Measurements from ENCODE around the gene GRM1. TPM values are rescaled to one million over a fixed set of nuclear protein-coding genes. Genes with fewer than 3 reads are reported as not detected.
A peak's percentile ranks its signal among the peaks of the same experiment; 100 is the strongest.

The GRM1 gene
- total and polyA plus RNA-seq, 4 donors: 0.02 to 0.12 (median 0.06) TPM

GRCh38 chr6:146040360-146040759 is 11.5 kb downstream of the GRM1 start:
- ATAC-seq (ENCODE audit: insufficient read depth, low FRiP score): no peak
- no peaks in the 10 kb centered on the region for H3K4me1 ChIP-seq (ENCODE audit: control insufficient read depth in 5 of 5, insufficient read depth in 5 of 5, low read length in 5 of 5)
- no peak overlapping the region for H3K9ac ChIP-seq (ENCODE audit: insufficient read depth in 1 of 2, low read length in 2 of 2)
- H3K36me3 ChIP-seq (ENCODE audit: control insufficient read depth in 4 of 4, insufficient read depth in 4 of 4, low read length in 4 of 4): no peaks in the 10 kb centered on the region
- TF ChIP-seq, protein P1, sequence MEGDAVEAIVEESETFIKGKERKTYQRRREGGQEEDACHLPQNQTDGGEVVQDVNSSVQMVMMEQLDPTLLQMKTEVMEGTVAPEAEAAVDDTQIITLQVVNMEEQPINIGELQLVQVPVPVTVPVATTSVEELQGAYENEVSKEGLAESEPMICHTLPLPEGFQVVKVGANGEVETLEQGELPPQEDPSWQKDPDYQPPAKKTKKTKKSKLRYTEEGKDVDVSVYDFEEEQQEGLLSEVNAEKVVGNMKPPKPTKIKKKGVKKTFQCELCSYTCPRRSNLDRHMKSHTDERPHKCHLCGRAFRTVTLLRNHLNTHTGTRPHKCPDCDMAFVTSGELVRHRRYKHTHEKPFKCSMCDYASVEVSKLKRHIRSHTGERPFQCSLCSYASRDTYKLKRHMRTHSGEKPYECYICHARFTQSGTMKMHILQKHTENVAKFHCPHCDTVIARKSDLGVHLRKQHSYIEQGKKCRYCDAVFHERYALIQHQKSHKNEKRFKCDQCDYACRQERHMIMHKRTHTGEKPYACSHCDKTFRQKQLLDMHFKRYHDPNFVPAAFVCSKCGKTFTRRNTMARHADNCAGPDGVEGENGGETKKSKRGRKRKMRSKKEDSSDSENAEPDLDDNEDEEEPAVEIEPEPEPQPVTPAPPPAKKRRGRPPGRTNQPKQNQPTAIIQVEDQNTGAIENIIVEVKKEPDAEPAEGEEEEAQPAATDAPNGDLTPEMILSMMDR (IDR thresholded peaks at IDR 0.05; ENCODE audit: control extremely low read depth, extremely low read depth): no peak
- no peak overlapping the region for H3K4me3 ChIP-seq
- peaks cover 0 to 11% (median 3%) of the 10 kb centered on the region in 4 donors for H3K9me3 ChIP-seq (ENCODE audit: control insufficient read depth in 4 of 4, insufficient read depth in 3 of 4, low read length in 3 of 4)
- no peaks in the 10 kb centered on the region for H3K27me3 ChIP-seq (ENCODE audit: control insufficient read depth in 3 of 3, insufficient read depth in 3 of 3, low read length in 2 of 3)
- WGBS, 2 donors: 89 to 92% methylated on average over 1 of the region's 1 CpG
- DNase-seq: no peak
- H3K27ac ChIP-seq (ENCODE audit: low read depth in 1 of 2, low read length in 1 of 2): no peak overlapping the region

DNA sequence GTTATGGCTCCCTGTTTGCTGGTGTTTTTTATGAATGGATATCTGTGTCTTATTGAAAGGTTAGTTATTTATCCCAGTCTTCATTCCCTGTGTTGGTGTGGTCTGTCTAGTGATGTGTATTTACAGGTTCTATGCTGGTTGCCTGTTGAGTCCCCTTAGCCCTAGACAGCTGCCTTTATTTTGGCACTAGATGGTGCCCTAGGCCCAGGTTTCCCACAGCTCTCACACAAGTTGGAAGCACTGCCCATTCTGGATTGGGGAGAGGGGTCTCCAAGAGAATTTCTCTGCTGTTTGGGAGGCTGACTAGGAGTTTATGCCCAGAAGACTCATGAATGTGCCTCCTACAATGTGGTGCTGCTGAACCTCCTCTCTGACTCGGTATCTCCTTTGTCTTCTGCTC is 12.4 kb downstream of the GRM1 start:
- DNase-seq: peak in 2 of 3 donors; percentile 1 to 5
- H3K27ac ChIP-seq (ENCODE audit: low read depth in 1 of 2, low read length in 1 of 2): no peak overlapping the region
- H3K9ac ChIP-seq (ENCODE audit: insufficient read depth in 1 of 2, low read length in 2 of 2): no peak overlapping the region
- H3K4me1 ChIP-seq (ENCODE audit: control insufficient read depth in 5 of 5, insufficient read depth in 5 of 5, low read length in 5 of 5): no peaks in the 10 kb centered on the region
- H3K4me3 ChIP-seq: no peak overlapping the region
- peaks cover 0 to 11% (median 3%) of the 10 kb centered on the region in 4 donors for H3K9me3 ChIP-seq (ENCODE audit: control insufficient read depth in 4 of 4, insufficient read depth in 3 of 4, low read length in 3 of 4)
- 39 to 43% methylated on average over 1 of the region's 1 CpG for WGBS, 2 donors
- H3K27me3 ChIP-seq (ENCODE audit: control insufficient read depth in 3 of 3, insufficient read depth in 3 of 3, low read length in 2 of 3): no peaks in the 10 kb centered on the region
- TF ChIP-seq, protein P1 (IDR thresholded peaks at IDR 0.05; ENCODE audit: control extremely low read depth, extremely low read depth): no peak
- ATAC-seq (ENCODE audit: insufficient read depth, low FRiP score): no peak
- H3K36me3 ChIP-seq (ENCODE audit: control insufficient read depth in 4 of 4, insufficient read depth in 4 of 4, low read length in 4 of 4): no peaks in the 10 kb centered on the region

GRCh38 chr6:146047371-146047770 is 18.5 kb downstream of the GRM1 start:
- DNase-seq (no peak), ATAC-seq (ENCODE audit: insufficient read depth, low FRiP score) (no peak)
- no peak overlapping the region for H3K4me3 ChIP-seq
- H3K27me3 ChIP-seq (ENCODE audit: control insufficient read depth in 3 of 3, insufficient read depth in 3 of 3, low read length in 2 of 3): no peaks in the 10 kb centered on the region
- H3K27ac ChIP-seq (ENCODE audit: low read depth in 1 of 2, low read length in 1 of 2): no peak overlapping the region
- WGBS, 2 donors: 64 to 69% methylated on average over 2 of the region's 2 CpGs
- TF ChIP-seq, protein P1 (IDR thresholded peaks at IDR 0.05; ENCODE audit: control extremely low read depth, extremely low read depth): no peak
- no peaks in the 10 kb centered on the region for H3K4me1 ChIP-seq (ENCODE audit: control insufficient read depth in 5 of 5, insufficient read depth in 5 of 5, low read length in 5 of 5)
- H3K9ac ChIP-seq (ENCODE audit: insufficient read depth in 1 of 2, low read length in 2 of 2): no peak overlapping the region
- H3K9me3 ChIP-seq (ENCODE audit: control insufficient read depth in 4 of 4, insufficient read depth in 3 of 4, low read length in 3 of 4): peaks cover 0 to 4% (median 0%) of the 10 kb centered on the region in 4 donors
- no peaks in the 10 kb centered on the region for H3K36me3 ChIP-seq (ENCODE audit: control insufficient read depth in 4 of 4, insufficient read depth in 4 of 4, low read length in 4 of 4)

DNA sequence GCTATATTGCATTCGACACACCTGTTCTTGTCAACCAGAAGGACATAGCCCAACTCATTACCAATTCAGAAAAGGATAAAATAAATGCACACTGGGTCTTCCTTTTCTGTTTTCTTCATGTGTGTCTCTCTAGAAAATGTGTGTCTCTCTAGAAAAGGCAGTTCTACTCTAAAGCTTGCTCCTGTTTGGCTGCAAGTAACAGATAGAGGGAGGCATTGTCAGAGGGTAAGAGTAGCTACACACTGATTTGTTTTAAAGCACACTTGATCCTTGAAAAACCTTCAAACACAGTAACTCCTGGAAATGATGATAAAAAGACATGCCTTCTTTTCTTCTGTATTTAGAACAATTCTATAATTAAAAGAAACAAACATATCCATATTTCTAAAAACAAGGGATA is 21.3 kb downstream of the GRM1 start:
- Histone ChIP-seq H3K36me3 (ENCODE audit: control insufficient read depth in 4 of 4, insufficient read depth in 4 of 4, low read length in 4 of 4) (no peaks in the 10 kb centered on the region), H3K27me3 (ENCODE audit: control insufficient read depth in 3 of 3, insufficient read depth in 3 of 3, low read length in 2 of 3) (no peaks in the 10 kb centered on the region), H3K4me1 (ENCODE audit: control insufficient read depth in 5 of 5, insufficient read depth in 5 of 5, low read length in 5 of 5) (no peaks in the 10 kb centered on the region), H3K4me3 (no peak overlapping the region), H3K9me3 (ENCODE audit: control insufficient read depth in 4 of 4, insufficient read depth in 3 of 4, low read length in 3 of 4) (peaks cover 0 to 4% (median 0%) of the 10 kb centered on the region in 4 donors), H3K27ac (ENCODE audit: low read depth in 1 of 2, low read length in 1 of 2) (no peak overlapping the region), H3K9ac (ENCODE audit: insufficient read depth in 1 of 2, low read length in 2 of 2) (no peak overlapping the region)
- TF ChIP-seq, protein P1 (IDR thresholded peaks at IDR 0.05; ENCODE audit: control extremely low read depth, extremely low read depth): no peak
- no peak for DNase-seq
- 75% methylated on average over 1 of the region's 1 CpG for whole genome bisulfite sequencing, 2 donors
- no peak for ATAC-seq (ENCODE audit: insufficient read depth, low FRiP score)

Measured in lung (tissue), 12 donors.